HG03196 (cell line): Measurements from ENCODE around the gene SORCS1.

ENCODE experiments used
- ATAC-seq: cut with Tn5 transposase; IDR thresholded peaks from one replicate; pipeline ENCODE4 v1.9.1; 2021; ENCODE audit not compliant: unreplicated experiment

SORCS1 gene

DNA sequence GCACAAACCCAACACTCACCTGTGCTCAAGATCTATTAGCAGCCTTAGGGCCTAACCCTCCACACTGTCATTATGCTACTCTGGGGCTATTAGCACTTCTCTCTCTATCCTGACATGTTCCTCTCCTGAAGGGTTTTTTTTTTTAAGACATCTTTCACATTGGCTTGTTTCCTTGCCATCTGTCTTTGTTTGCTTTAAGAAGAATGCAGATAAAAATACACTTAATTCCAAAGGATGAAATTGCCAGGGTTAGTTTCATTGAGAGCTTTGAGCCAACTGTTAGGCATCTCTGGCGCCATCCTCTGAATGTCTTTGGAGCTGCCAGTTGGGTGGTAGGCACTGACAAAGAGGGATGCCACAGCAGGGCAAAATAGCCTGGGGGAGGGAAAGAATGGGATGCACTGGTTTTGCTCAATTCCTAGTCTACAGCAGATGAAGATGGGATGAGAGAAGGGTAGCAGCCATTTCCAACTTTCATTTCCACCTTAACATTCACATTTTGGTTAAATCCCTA is 399.2 kb downstream of the SORCS1 start:
- no peak for ATAC-seq

- no peak for ATAC-seq
Measured at GRCh38 chr10:106764360-106764759, 400.1 kb downstream of the SORCS1 start.

- ATAC-seq: no peak
Measured at GRCh38 chr10:106761906-106762305, 402.6 kb downstream of the SORCS1 start.

- no peak for ATAC-seq
Measured at GRCh38 chr10:106757521-106757920, 407.0 kb downstream of the SORCS1 start.

DNA sequence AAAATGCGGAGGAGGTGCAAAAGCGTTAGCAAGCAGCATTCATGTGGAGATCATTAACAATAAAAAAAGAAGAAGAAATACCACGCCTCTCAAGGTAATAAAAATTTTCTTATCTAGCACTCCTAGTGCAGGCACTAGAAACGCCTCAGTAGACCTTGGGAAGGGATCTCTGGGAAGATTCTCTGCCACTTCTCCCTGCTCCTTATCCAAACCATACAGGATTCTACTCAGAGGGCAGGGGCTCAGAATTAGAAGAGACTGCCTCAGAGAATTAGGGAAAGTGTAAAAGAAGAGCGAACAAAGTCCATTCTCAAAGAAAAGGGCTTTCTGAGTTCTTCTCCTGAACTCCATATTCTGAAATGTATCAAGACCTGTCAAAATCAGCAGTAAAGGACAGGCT is 413.4 kb downstream of the SORCS1 start:
- no peak for ATAC-seq

DNA sequence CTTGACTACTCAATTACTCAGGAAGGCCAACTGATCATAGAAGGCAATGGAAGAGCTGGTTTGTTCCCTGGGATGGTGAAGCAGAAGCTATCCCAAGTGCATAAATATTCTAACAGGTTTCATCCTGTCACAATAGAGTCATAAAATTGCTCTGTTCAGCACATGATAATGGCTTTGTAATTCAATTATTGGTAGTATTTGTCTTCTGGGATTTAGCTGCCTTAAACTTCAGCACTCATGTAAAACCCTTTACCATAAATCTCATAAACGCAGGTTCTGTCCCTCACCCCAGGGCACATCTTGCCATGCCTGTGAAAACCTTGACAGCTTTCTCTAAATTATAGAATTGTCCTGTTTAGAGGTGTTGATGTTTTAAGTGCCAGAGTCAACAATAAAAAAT is 417.6 kb downstream of the SORCS1 start:
- no peak for ATAC-seq

DNA sequence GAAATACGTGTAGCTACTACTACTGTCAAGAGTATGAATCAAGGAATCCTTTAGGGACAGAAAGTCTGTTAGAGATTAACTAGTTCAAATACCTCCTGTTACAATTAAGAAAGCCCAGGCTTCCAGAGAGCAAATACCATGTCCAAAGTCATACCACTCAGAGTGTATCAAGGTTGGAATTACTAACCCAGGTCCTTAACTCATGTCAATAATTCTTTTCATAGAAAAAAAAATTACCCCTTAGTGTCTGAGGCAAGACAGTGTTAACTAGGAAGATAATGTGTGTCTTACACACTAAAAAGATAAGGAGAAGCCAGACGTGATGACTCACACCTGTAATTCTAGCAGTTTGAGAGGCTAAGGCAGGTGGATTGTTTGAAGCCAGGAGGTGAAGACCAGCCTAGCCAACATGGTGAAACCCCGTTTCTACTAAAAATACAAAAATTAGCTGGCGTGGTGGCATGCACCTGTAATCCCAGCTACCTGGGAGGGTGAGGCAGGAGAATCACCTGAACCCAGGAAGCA is 423.4 kb downstream of the SORCS1 start:
- ATAC-seq: no peak

DNA sequence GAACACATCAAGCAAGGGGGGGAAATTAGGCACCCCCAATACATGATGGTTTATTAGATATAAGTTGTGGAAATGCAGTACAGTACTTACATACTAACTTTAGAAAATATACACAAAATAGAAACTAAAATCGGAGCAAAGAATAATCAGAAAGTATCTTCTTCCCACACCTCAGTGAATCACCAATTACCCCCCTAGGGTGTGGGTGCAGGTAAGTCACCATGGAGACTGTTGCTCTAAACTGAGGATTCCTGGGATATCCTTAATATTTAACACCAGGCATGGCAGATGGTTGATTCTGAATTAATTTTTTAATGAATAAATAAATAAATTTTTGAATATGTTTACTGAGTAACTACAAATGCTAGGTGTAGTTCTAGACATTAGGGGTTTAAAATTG is 424.4 kb downstream of the SORCS1 start:
- no peak for ATAC-seq

GRCh38 chr10:106734220-106734619 is 430.3 kb downstream of the SORCS1 start:
- no peak for ATAC-seq

- ATAC-seq: no peak
Measured at GRCh38 chr10:106728232-106728631, 436.3 kb downstream of the SORCS1 start.

GRCh38 chr10:106727170-106727569 is 437.3 kb downstream of the SORCS1 start:
- ATAC-seq: no peak

GRCh38 chr10:106722524-106722923 is 442.0 kb downstream of the SORCS1 start:
- ATAC-seq: no peak

DNA sequence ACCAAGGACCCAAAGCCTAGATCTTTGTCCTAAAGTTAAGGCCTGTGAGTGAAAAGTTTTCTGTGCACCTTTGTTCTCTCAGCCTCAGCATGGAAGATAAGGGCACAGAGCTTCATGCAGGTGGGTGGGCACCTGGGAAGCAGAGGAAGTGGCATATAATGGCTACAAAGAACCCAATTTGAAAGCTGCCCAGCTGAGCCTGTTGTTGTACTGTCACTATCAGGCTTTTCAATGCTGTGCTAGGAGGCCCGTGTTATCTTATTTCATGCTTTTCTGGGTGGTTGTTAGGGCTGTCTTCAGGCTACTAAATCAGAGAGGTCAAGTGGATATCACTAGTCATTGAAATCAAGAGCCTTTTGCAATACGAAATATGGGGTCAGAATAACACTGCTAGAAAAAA is 443.8 kb downstream of the SORCS1 start:
- no peak for ATAC-seq

- ATAC-seq: no peak
Measured at GRCh38 chr10:106716381-106716780, 448.1 kb downstream of the SORCS1 start.

GRCh38 chr10:106714734-106715555 is 449.6 kb downstream of the SORCS1 start:
- ATAC-seq: no peak

DNA sequence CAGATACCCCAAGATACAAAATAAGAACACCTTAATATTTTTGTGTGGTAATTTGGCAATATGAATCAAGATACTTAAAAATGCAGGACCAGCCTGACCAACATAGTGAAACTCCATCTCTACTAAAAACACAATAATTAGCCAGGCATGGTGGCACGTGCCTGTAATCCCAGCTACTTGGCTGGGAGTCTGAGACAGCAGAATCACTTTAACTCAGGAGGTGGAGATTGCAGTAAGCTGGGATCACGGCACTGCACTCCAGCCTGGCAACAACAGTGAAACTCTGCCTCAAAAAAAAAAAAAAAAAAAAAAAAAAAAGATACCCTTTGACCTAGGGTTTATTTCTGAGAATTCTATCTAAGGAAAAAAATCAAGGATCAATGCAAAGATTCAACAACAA is 450.7 kb downstream of the SORCS1 start:
- no peak for ATAC-seq

- no peak for ATAC-seq
Measured at GRCh38 chr10:106712988-106713387, 451.5 kb downstream of the SORCS1 start.

GRCh38 chr10:106711313-106711906 is 453.1 kb downstream of the SORCS1 start:
- peak; percentile 75 for ATAC-seq

DNA sequence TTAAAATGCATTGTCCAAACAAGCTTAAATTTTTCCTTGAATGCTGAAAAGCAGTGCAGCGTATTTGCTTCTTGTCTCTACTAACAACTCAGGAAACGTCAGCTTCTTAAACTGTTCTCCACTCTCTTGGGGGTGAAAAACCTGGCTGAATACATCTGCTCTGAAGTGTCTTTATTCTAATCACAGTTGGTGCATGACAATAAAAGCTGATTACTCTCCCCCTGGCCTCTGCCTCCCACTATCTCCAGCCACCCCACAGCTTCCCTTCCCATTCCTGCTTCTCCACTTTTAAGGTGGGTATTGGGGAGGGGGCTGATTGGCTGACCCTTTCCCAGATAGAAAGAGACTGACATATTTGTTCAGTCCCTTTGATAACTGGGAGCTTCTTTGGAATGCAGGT is 456.0 kb downstream of the SORCS1 start:
- no peak for ATAC-seq

- no peak for ATAC-seq
Measured at GRCh38 chr10:106707657-106708056, 456.8 kb downstream of the SORCS1 start.

- no peak for ATAC-seq
Measured at GRCh38 chr10:106706127-106706526, 458.4 kb downstream of the SORCS1 start.

DNA sequence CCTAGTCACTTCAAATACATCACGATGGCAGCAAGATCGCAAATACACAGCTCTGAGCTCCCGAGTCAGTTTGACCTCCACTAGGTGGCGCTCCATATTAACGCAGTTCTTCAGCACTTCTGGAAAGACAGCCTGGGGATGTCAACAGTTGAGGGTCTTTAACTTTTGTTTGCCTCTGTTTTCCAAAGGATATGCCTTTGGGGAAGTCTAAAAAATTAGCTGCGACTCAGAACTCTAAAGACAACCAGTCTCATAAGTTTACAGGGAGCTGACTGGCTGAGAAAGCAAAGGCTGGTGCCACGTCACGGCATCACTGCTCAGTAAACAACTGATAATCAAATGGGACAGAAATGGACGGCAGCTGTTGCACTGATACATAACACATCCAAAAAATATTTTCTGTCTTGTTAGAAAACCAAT is 458.8 kb downstream of the SORCS1 start:
- ATAC-seq: no peak
